Measurements from ENCODE around the gene RIOK1.

GRCh38 chr6:7442467-7442866 lies 52.9 kb downstream of the RIOK1 start:
- TF ChIP-seq POLR2A (IDR thresholded peaks at IDR 0.05) = no peak
- no peak for TF ChIP-seq CTCF (IDR thresholded peaks at IDR 0.05)
